CD4-positive, alpha-beta T cell treated with Interleukin-17A for 4 hours (primary cell): ENCODE results near the gene PLCH2.
"Not testable (repeated sequence)": the region's sequence is repeated elsewhere in the genome, so short reads cannot be mapped to it uniquely, and the experiment has no call there.

Source experiments
- DNase-seq: peaks from one replicate; pipeline ENCODE4 v3.0.0-alpha.2; 2020; ENCODE audit warnings: mixed read lengths

The PLCH2 gene, protein sequence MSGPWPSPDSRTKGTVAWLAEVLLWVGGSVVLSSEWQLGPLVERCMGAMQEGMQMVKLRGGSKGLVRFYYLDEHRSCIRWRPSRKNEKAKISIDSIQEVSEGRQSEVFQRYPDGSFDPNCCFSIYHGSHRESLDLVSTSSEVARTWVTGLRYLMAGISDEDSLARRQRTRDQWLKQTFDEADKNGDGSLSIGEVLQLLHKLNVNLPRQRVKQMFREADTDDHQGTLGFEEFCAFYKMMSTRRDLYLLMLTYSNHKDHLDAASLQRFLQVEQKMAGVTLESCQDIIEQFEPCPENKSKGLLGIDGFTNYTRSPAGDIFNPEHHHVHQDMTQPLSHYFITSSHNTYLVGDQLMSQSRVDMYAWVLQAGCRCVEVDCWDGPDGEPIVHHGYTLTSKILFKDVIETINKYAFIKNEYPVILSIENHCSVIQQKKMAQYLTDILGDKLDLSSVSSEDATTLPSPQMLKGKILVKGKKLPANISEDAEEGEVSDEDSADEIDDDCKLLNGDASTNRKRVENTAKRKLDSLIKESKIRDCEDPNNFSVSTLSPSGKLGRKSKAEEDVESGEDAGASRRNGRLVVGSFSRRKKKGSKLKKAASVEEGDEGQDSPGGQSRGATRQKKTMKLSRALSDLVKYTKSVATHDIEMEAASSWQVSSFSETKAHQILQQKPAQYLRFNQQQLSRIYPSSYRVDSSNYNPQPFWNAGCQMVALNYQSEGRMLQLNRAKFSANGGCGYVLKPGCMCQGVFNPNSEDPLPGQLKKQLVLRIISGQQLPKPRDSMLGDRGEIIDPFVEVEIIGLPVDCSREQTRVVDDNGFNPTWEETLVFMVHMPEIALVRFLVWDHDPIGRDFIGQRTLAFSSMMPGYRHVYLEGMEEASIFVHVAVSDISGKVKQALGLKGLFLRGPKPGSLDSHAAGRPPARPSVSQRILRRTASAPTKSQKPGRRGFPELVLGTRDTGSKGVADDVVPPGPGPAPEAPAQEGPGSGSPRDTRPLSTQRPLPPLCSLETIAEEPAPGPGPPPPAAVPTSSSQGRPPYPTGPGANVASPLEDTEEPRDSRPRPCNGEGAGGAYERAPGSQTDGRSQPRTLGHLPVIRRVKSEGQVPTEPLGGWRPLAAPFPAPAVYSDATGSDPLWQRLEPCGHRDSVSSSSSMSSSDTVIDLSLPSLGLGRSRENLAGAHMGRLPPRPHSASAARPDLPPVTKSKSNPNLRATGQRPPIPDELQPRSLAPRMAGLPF (N-terminal part only)

GRCh38 chr1:2476061-2476999 is at the start of gene PLCH2:
PLCH2 (plus strand) TSS chr1:2476289; CDS start chr1:2476589, 300 bp downstream.
- DNase-seq: no peak

DNA sequence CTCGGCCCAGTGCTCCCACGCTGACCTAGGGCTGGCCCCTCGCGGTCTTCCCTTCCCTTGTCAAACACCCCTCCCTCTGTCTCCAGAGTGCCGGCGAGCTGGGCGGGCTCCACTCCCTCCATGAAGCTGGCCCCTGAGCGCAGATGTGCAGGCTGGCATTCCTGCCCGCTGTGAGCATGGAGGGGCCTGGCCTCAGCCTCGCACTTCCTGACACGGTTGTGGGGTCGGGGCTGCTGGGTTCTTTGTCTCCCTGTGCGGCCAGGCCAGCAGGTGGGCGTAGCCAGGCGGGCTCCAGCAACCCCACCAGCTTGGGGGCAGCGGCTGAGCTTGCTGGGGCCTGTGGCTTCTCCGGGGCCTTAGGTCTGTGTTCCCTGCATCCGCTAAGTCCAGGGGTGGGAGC is 49.5 kb upstream of the PLCH2 start:
- no peak for DNase-seq

GRCh38 chr1:2427051-2427450 is 49.0 kb upstream of the PLCH2 start:
- no peak for DNase-seq

DNA sequence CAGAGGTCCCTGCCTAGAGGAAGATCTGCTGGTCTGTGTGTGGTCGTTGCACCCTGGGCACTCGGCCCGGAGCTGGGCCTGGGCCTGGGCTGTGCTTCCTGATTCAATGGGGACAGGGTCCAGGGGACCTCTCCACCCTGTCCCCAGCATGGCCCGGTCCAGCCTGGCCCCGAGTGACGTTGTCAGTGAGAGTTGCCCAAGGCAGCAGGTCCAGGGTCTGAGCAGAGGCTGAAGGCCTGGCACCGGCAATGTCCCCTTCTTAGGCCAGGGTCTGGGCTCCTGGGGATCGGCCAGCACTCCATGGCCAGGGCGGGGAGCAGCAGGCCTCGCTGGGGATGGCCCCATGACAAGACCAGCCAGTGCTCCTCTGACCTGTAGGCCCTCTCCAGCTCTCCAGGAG is 48.1 kb upstream of the PLCH2 start:
- DNase-seq: no peak

GRCh38 chr1:2428490-2428889 is 47.6 kb upstream of the PLCH2 start:
- DNase-seq: no peak

GRCh38 chr1:2429780-2430591 is 46.1 kb upstream of the PLCH2 start:
- DNase-seq: no peak

- no peak for DNase-seq
Measured at GRCh38 chr1:2430592-2430973, 45.5 kb upstream of the PLCH2 start.

GRCh38 chr1:2431103-2431502 is 45.0 kb upstream of the PLCH2 start:
- DNase-seq: no peak

DNA sequence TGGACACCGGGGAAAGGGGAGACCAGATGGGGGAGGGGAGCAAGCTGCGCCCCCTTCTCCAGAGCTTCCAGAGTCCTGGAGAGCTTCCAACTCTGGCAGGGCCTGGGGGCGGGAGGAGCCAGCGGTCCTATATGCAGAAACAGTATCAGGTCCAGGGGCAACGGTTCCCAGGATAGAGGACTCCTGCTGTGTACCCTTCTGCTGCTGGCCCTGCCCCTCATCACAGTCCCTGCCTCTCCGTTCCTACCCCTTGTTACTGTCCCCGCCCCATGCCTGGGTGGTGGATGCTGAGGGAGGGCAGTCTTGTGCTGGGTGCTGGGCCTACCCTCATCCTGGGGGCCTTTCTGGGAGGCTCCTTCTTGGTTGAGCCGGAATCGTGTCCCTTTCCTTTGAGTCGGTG is 44.6 kb upstream of the PLCH2 start:
- no peak for DNase-seq

DNA sequence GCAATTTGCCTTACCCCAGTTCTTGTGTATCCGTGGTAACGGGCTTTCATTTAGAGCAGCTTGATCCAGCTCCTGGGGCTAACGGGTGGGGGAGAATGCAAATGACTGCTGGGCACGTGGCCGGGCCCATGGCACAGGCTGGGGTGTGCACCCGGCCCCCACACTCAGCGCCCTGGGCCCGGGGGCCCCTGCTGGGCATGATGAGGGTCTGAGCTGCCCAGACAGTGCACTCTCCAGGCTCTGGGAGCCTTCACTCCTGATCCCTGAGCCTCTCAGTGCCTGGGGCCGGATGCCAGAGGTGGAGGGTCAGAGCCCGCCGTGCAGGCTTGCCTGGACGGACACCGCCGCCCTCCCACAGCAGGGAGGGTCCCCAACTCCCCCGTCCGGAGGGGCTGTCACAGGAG is 43.6 kb upstream of the PLCH2 start:
- no peak for DNase-seq

DNA sequence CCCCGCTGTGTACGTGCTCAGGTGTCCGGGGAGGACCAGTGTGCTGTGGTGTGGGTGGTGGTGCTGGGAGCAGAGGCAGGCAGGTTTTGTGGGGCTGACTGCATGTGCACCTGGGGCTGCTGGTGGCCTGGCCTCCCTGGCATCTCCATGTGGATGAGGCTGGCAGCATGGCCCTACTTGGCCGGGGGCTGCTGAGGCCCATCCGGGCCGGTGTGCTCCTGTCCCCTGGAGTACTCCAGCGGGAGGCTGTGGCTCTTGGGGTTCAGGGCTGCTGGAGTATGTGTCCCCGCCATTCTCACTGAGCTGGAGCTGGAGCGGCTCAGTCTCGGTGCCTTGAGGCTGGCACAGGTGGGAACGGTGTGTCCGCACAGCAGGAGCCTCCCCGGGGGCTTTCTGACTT is 42.9 kb upstream of the PLCH2 start:
- DNase-seq: no peak

DNA sequence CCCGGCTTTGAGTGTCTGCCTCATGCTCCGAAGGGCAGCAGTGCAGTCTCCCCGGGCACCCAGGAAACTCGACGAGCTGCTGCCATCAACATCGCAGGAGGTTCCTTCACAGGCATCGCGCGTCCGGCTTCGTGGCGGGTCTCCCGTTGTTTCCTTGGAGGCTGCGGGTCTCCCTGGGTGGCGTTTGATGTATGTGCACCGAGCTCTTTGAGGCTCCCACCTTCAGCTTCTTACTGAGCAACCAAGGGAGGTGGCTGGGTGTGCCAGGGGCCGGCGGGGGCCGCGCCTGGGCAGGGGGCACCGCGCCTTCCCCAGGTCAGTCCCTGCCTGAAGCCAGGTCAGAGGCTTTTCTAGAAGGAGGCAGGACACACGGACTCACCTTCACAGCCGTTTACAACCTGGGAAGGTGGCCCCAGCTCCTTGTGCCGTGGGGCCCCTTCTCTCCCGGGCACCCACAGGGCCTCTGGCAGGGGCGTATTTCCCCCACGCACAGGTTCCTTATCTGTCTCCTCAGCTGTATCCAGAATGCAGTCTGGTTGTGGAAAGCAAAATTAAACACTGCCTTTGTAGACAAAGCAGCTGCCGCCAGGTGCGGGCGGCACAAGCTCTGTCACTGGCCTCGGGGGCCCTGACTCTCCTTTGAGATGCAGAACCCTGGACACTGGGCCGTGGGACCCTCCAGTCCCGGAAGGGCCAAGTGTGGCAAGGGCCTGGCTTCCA is 42.0 kb upstream of the PLCH2 start:
- DNase-seq: no peak

DNA sequence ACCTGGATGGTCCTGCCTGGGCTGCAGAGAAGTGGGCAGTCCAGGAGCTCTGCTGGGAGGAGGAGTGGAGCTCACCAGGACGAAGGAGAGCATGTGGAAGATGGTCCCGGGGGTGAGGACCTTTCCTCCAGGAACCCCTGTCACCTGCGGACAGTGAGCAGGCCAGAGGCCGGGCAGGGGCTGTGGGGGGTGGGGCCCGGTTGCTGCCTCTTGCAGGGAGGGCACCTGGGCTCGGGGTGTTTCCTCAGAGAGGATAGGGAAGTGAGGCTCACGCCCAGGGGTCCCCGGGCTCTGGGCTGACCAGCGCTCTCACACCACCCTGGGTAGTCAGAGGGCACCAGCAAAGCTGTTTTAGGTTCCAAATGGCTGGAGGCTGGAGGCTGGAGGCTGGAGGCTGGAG is 41.0 kb upstream of the PLCH2 start:
- DNase-seq: no peak

GRCh38 chr1:2435746-2436355 is 40.2 kb upstream of the PLCH2 start:
- no peak for DNase-seq

GRCh38 chr1:2436876-2437275 is 39.2 kb upstream of the PLCH2 start:
- DNase-seq: no peak

DNA sequence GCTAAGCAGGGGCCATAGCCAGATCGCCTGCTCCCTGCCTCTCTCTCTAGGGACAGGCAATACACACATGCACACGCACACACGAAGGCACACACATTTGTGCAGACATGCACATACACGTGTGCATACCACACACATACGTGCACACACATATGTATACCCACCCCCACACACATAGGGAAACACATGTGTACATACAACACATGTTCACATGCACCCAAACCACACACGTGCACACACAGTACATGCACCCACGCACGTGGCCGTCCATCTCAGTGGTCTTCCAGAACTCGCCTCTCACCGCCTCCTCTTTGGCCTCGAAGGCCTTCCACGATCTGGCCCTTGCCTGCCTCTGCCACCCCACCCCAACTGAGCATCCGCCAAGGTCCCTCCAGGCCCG is 38.5 kb upstream of the PLCH2 start:
- no peak for DNase-seq

DNA sequence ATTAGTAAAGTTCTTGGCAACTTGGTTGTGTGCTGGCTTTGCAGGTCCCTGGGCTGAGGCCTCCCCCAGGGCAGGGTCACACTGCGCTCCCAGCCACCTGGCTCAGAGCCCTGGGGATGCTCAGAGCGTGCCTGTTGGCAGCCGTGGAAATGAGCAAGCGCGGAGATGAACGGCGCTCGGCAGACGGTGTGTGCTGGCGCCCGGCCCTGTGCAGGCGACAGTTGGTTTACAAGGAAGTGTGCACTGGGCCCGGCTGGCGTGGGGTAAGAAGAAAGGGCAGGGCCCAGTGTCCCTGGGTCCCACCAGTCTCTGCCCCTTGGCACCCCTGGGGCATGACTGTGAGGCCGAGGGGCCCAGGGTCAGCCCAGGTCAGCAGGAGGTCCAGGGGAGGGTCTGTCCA is 38.1 kb upstream of the PLCH2 start:
- no peak for DNase-seq

DNA sequence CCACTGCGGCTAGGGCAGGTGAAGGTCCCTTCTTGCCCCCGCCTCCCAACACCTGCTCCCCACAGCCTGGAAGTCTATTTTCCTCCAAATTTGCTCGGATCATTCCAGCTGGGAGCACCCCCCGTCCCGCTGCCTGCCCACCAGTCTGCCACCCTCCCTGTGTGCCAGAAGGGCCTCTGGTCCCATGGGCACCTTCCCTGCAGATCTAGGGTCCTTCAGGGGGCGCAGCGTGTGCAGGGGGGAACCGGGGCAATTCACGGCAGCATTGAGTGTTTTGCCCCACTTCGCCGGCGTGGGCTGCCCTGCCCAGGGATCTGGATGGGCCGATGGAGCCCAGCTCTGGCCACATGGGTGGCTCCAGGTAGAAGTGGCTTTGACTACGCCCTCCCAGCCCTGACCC is 37.4 kb upstream of the PLCH2 start:
- no peak for DNase-seq

DNA sequence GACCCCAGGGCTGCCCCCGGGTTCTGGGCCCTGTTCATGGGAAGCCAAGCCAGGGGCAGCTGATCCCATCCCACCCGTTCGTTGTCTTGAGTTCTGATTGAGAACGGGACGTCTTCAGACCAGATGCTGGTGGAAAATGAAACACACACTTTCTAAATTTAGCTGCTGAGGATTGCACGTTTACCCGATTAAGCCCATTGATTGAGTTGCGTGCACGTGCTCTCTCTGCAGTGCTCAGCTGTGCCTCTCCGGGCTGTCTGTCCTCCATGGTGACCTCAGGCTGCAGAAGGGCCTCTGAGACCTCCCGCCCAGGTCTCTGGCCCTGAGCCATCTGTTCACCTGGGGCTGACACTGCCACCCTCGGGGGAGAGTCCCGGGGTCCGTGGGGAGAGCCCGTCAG is 36.7 kb upstream of the PLCH2 start:
- no peak for DNase-seq

DNA sequence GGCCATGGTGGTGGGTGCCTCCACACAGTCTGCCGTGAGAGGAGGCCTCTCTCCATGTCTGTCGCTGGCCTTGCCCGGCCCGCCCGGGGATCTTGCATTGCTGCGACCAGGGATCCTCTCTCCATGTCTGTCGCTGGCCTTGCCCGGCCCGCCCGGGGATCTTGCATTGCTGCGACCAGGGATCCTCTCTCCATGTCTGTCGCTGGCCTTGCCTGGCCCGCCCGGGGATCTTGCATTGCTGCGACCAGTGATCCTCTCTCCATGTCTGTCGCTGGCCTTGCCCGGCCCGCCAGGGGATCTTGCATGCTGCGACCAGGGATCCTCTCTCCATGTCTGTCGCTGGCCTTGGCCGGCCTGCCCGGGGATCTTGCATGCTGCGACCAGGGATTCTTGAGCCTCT is 35.7 kb upstream of the PLCH2 start:
- DNase-seq: not testable (repeated sequence)
